Ammon's horn (tissue), 1 donor: Measurements from ENCODE around the gene ADCY1.
A peak's percentile ranks its signal among the peaks of the same experiment; 100 is the strongest.

Source experiments
- DNase-seq: peaks from one replicate; pipeline ENCODE4 v3.0.0-alpha.2; 2016; ENCODE audit warnings: low spot score

The ADCY1 gene

GRCh38 chr7:45625714-45626440 is 51.7 kb downstream of the ADCY1 start:
- DNase-seq, result no peak

GRCh38 chr7:45626441-45627430 is 52.6 kb downstream of the ADCY1 start:
- peak; percentile 16 for DNase-seq

GRCh38 chr7:45627691-45628456 is 53.7 kb downstream of the ADCY1 start:
- DNase-seq, result no peak

GRCh38 chr7:45631569-45631968 is 57.4 kb downstream of the ADCY1 start:
- no peak for DNase-seq

- no peak for DNase-seq
Observed at GRCh38 chr7:45636733-45637132, 62.6 kb downstream of the ADCY1 start.

GRCh38 chr7:45638916-45639315 is 64.7 kb downstream of the ADCY1 start:
- no peak for DNase-seq

GRCh38 chr7:45642044-45642443 is 67.9 kb downstream of the ADCY1 start:
- no peak for DNase-seq

GRCh38 chr7:45643630-45644029 is 69.5 kb downstream of the ADCY1 start:
- no peak for DNase-seq

GRCh38 chr7:45644237-45644636 is 70.1 kb downstream of the ADCY1 start:
- DNase-seq, result no peak

- no peak for DNase-seq
Observed at GRCh38 chr7:45645141-45645969, 71.2 kb downstream of the ADCY1 start.

- DNase-seq, result no peak
Observed at GRCh38 chr7:45646207-45646821, 72.1 kb downstream of the ADCY1 start.

GRCh38 chr7:45646996-45647825 is 73.0 kb downstream of the ADCY1 start:
- no peak for DNase-seq

GRCh38 chr7:45647967-45648670 is 74.0 kb downstream of the ADCY1 start:
- no peak for DNase-seq

GRCh38 chr7:45648671-45648995 is 74.5 kb downstream of the ADCY1 start:
- no peak for DNase-seq

GRCh38 chr7:45649560-45650346 is 75.6 kb downstream of the ADCY1 start:
- DNase-seq, result no peak

GRCh38 chr7:45650404-45651394 is 76.5 kb downstream of the ADCY1 start:
- no peak for DNase-seq

- no peak for DNase-seq
Observed at GRCh38 chr7:45651540-45651939, 77.4 kb downstream of the ADCY1 start.
